K562 (cell line): ENCODE measurements around the gene MBOAT7. TPM values are rescaled to one million over a fixed set of nuclear protein-coding genes. Genes with fewer than 3 reads are reported as not detected.
A peak's percentile ranks its signal among the peaks of the same experiment; 100 is the strongest.

ENCODE experiments used
- ATAC-seq: fragments of 200-7000 bp; cut with Tn5 transposase; 3 replicates; pipeline ENCODE4 v1.9.1; 2020; ENCODE audit warnings: moderate library complexity
- BruUV-seq: library from RNA; stranded (reverse); fragments of 400-500 nt; replicated peaks from 2 replicates; lab custom pipeline; 2021; lab: Mats Ljungman, UMichigan
- CTCF ChIA-PET: fragments of 300-600 bp; formaldehyde crosslinking; extraction: SDS; loops from one replicate; lab custom pipeline; 2021; ENCODE audit warnings: low intra/inter-chr PET ratio; lab: Yijun Ruan, JAX
- POLR2A ChIA-PET: fragments of 300-600, 350-650 bp; sonication (Branson Sonifier 250); formaldehyde crosslinking; extraction: SDS; loops from one replicate; lab custom pipeline; 2021; ENCODE audit warnings: antibody characterized with exemption, inconsistent platforms; lab: Yijun Ruan, JAX
- DNase-seq, 4 experiments: peaks; one replicate each; pipeline versions ENCODE4 v3.0.0 to v3.0.0-alpha.2; 2011 to 2018; ENCODE audit warnings: low spot score in 3 of 4, mixed read lengths in 3 of 4; ENCODE audit errors: extremely low read depth in 1 of 4
- FAIRE-seq: peaks from 2 replicates; lab custom pipeline; 2011; peaks lifted over from hg19 to GRCh38; lab: Jason Lieb, UNC
- H2AFZ ChIP-seq: 2 replicates; pipeline ENCODE4 v1.6.0; 2011; ENCODE audit warnings: low read depth, low read length, control low read depth, inconsistent platforms
- H3K27ac ChIP-seq: fragments of 200-600 bp; 3 replicates; pipeline ENCODE4 v1.8.0; 2011; ENCODE audit warnings: low read depth, mild to moderate bottlenecking, control low read depth, inconsistent platforms, low read length, moderate library complexity, mixed read lengths; ENCODE audit errors: extremely low read depth
- H3K27me3 ChIP-seq, 2 experiments: fragments of 300-600 bp in 1 of 2; 2 replicates in 1 of 2; 3 replicates in 1 of 2; pipeline versions ENCODE4 v1.6.0 to v1.8.0; 2011; ENCODE audit warnings: inconsistent platforms in 2 of 2, low read length in 2 of 2, mild to moderate bottlenecking in 1 of 2, mixed read lengths in 1 of 2, moderate library complexity in 1 of 2; ENCODE audit not compliant: control insufficient read depth in 2 of 2, insufficient read depth in 2 of 2
- H3K36me3 ChIP-seq: fragments of 300-600 bp; 3 replicates; pipeline ENCODE4 v1.8.0; 2011; ENCODE audit warnings: mild to moderate bottlenecking, low read length, inconsistent platforms; ENCODE audit not compliant: control insufficient read depth, insufficient read depth
- H3K4me1 ChIP-seq, 2 experiments: fragments of 200-600 bp in 1 of 2; replicated peaks in 1 of 2; 2 replicates in 1 of 2; 3 replicates in 1 of 2; pipeline versions ENCODE4 v1.5.1 to v1.8.0; 2011; ENCODE audit warnings: inconsistent platforms in 2 of 2, low read length in 2 of 2, mild to moderate bottlenecking in 1 of 2, mixed read lengths in 1 of 2, moderate library complexity in 1 of 2; ENCODE audit not compliant: control insufficient read depth in 2 of 2, insufficient read depth in 2 of 2
- H3K4me2 ChIP-seq: 2 replicates; pipeline ENCODE4 v1.6.1; 2011; ENCODE audit warnings: low read length, control low read depth, inconsistent platforms, mixed read lengths; ENCODE audit not compliant: insufficient read depth
- H3K4me3 ChIP-seq: fragments of 200-600 bp; sonication (generic), shearing (Covaris generic); 2 replicates; pipeline ENCODE4 v1.5.1; 2016; ENCODE audit warnings: control low read depth, inconsistent platforms
- H3K79me2 ChIP-seq: fragments of 200-600 bp; 3 replicates; pipeline ENCODE4 v1.8.0; 2011; ENCODE audit warnings: low read length, inconsistent platforms; ENCODE audit not compliant: control insufficient read depth, insufficient read depth
- H3K9ac ChIP-seq, 2 experiments: 2 replicates each; pipeline versions ENCODE4 v1.6.0 to v1.6.1; 2011; ENCODE audit warnings: low read depth in 2 of 2, low read length in 2 of 2, control low read depth in 1 of 2, inconsistent platforms in 1 of 2, mild to moderate bottlenecking in 1 of 2, mixed read lengths in 1 of 2; ENCODE audit not compliant: insufficient read depth in 1 of 2
- H3K9me1 ChIP-seq: one replicate; pipeline ENCODE4 v1.6.0; 2011; ENCODE audit warnings: inconsistent platforms, mild to moderate bottlenecking, low read length, moderate library complexity; ENCODE audit not compliant: control insufficient read depth, insufficient read depth
- H3K9me3 ChIP-seq: replicated peaks from 2 replicates; pipeline ENCODE4 v1.5.1; 2011; ENCODE audit warnings: low read depth, low read length, inconsistent platforms; ENCODE audit not compliant: control insufficient read depth, insufficient read depth
- H4K20me1 ChIP-seq: replicated peaks from 2 replicates; pipeline ENCODE4 v1.6.1; 2011; ENCODE audit warnings: low read length, inconsistent platforms, mixed read lengths; ENCODE audit not compliant: control insufficient read depth, insufficient read depth
- BCL6 ChIP-seq: fragments of 250-450 bp; sonication (Bioruptor Pico); IDR thresholded peaks from 2 replicates; pipeline ENCODE4 v1.4.0; 2020
- ELK3 ChIP-seq: fragments of 450-650 bp; formaldehyde crosslinking; IDR thresholded peaks from 2 replicates; pipeline ENCODE4 v1.4.0; 2020; ENCODE audit warnings: mild to moderate bottlenecking
- FOXM1 ChIP-seq, 2 experiments: fragments of 450-650 bp in 1 of 2; sonication (generic) in 1 of 2; formaldehyde crosslinking in 1 of 2; IDR thresholded peaks; 2 replicates each; pipeline versions ENCODE4 v1.6.1 to v1.9.0; 2017 to 2022; ENCODE audit warnings: low read depth in 2 of 2, mild to moderate bottlenecking in 2 of 2, missing genetic modification reagents in 1 of 2, moderate library complexity in 1 of 2
- HOXB6 ChIP-seq: fragments of 250-450 bp; sonication (Bioruptor Pico); IDR thresholded peaks from 2 replicates; pipeline ENCODE4 v1.5.1; 2022; ENCODE audit warnings: mild to moderate bottlenecking, borderline replicate concordance
- ILF3 ChIP-seq: fragments of 450-650 bp; IDR thresholded peaks from 2 replicates; pipeline ENCODE4 v1.6.1; 2018; ENCODE audit warnings: antibody characterized with exemption, mild to moderate bottlenecking, moderate library complexity, borderline replicate concordance
- NONO ChIP-seq, 2 experiments: fragments of 200-400 bp in 1 of 2; fragments of 450-650 bp in 1 of 2; formaldehyde crosslinking in 1 of 2; IDR thresholded peaks; 2 replicates each; pipeline ENCODE4 v1.6.1; 2017; ENCODE audit warnings: low read depth in 2 of 2, mild to moderate bottlenecking in 2 of 2, moderate library complexity in 2 of 2, low read length in 1 of 2
- POLR2AphosphoS2 ChIP-seq: IDR thresholded peaks from 2 replicates; pipeline ENCODE4 v1.6.1; 2012; ENCODE audit warnings: low read length, improper control_type of control experiment
- RBM39 ChIP-seq: fragments of 200-400 bp; formaldehyde crosslinking; optimal IDR thresholded peaks from 2 replicates; pipeline ENCODE3; 2018; ENCODE audit warnings: low read depth, low read length
- SETDB1 ChIP-seq: IDR thresholded peaks from one replicate; pipeline ENCODE4 v1.6.1; 2012; ENCODE audit warnings: low read length, control low read depth, inconsistent platforms
- STAT5B ChIP-seq: fragments of 250-450 bp; sonication (Bioruptor Pico); IDR thresholded peaks from 2 replicates; pipeline ENCODE4 v1.8.0; 2021; ENCODE audit warnings: mild to moderate bottlenecking, inconsistent platforms
- XRCC3 ChIP-seq: fragments of 450-650 bp; IDR thresholded peaks from 2 replicates; pipeline ENCODE4 v1.6.1; 2017; ENCODE audit warnings: mild to moderate bottlenecking, moderate library complexity
- XRCC5 ChIP-seq: fragments of 200-400 bp; formaldehyde crosslinking; IDR thresholded peaks from 2 replicates; pipeline ENCODE4 v1.6.1; 2017; ENCODE audit warnings: low read depth, mild to moderate bottlenecking, low read length
- ZBTB7A ChIP-seq: IDR thresholded peaks from 2 replicates; pipeline ENCODE4 v1.6.1; 2011; ENCODE audit warnings: low read depth, mild to moderate bottlenecking, low read length, moderate library complexity, borderline replicate concordance; ENCODE audit not compliant: control insufficient read depth
- ZKSCAN1 ChIP-seq: fragments of 150-350 bp; IDR thresholded peaks from 2 replicates; pipeline ENCODE4 v1.6.1; 2016; ENCODE audit warnings: low read depth, low read length
- ZNF165 ChIP-seq: fragments of 250-450 bp; sonication (Bioruptor Pico); IDR thresholded peaks from 2 replicates; pipeline ENCODE4 v1.4.0; 2020; ENCODE audit warnings: borderline replicate concordance
- ZNF561 ChIP-seq: fragments of 450-650 bp; formaldehyde crosslinking; conservative IDR thresholded peaks from 2 replicates; pipeline ENCODE4 v1.4.0; 2020; ENCODE audit warnings: mild to moderate bottlenecking, moderate library complexity
- ZNF740 ChIP-seq, 3 experiments: fragments of 200-800 bp in 1 of 3; sonication (Bioruptor generic) in 1 of 3; sonication (generic) in 1 of 3; formaldehyde crosslinking in 1 of 3; IDR thresholded peaks; 2 replicates each; pipeline versions ENCODE4 v1.6.1 to v1.8.0; 2016 to 2022; ENCODE audit warnings: mild to moderate bottlenecking in 2 of 3, missing compliant biosample characterization in 2 of 3, missing genetic modification characterization in 2 of 3, missing genetic modification reagents in 1 of 3
- WGBS: fragments of 100-300 bp; shearing (Covaris generic); methylation state at CpG from one replicate; pipeline ENCODE4 v1.1.6; 2016; ENCODE audit warnings: low coverage, mixed read lengths; ENCODE audit not compliant: insufficient coverage; ENCODE audit errors: missing lambda C conversion rate; 5-methylcytosine and 5-hydroxymethylcytosine counted together
- in situ Hi-C: fragments of 300-500 bp; cut with MboI; formaldehyde crosslinking; loops from 4 replicates; pipeline ENCODE4 v1.15.0; 2018; ENCODE audit warnings: inconsistent platforms, mixed read lengths
- intact Hi-C: fragments of 100-400 bp; cut with micrococcal nuclease; formaldehyde crosslinking; loops from 2 replicates; pipeline ENCODE4 v1.14.2; 2022
- polyA plus RNA-seq, 8 experiments: library from polyadenylated mRNA; depleted of rRNA in 4 of 8; stranded (reverse) in 5 of 8; unstranded in 3 of 8; fragments of >200 nt; fragmentation: Nextera tagmentation in 2 of 8; fragmentation: Illumina TruSeq in 1 of 8; extraction: Ambion mirVana in 2 of 8; extraction: Trizol in 1 of 8; gene quantifications; 2 replicates each; pipeline versions ENCODE4 v1.2.1 to v1.2.3, GENCODE V29; 2011 to 2014; ENCODE audit warnings: inconsistent platforms in 1 of 8, missing spikeins in 1 of 8
- total RNA-seq, 7 experiments: library from RNA; depleted of rRNA in 6 of 7; stranded (reverse); fragments of >200 nt in 6 of 7; fragmentation: Illumina TruSeq in 2 of 7; extraction: Trizol in 2 of 7; gene quantifications; 2 replicates each; pipeline versions ENCODE4 v1.2.1 to v1.2.3, GENCODE V29; 2011 to 2021; ENCODE audit warnings: low replicate concordance in 1 of 7
- TF ChIP-seq, protein P1 (sequence below): fragments of 250-450 bp; sonication (Bioruptor Pico); IDR thresholded peaks from 2 replicates; pipeline ENCODE4 v1.8.0; 2022; ENCODE audit warnings: moderate library complexity, mild to moderate bottlenecking, inconsistent platforms

Gene MBOAT7
- total and polyA plus RNA-seq, 9 of the 15 experiments (the other 6 are each of a cell fraction or from before 2014, with no cell fraction given) = 1.4 to 153 (median 56.1) TPM

DNA sequence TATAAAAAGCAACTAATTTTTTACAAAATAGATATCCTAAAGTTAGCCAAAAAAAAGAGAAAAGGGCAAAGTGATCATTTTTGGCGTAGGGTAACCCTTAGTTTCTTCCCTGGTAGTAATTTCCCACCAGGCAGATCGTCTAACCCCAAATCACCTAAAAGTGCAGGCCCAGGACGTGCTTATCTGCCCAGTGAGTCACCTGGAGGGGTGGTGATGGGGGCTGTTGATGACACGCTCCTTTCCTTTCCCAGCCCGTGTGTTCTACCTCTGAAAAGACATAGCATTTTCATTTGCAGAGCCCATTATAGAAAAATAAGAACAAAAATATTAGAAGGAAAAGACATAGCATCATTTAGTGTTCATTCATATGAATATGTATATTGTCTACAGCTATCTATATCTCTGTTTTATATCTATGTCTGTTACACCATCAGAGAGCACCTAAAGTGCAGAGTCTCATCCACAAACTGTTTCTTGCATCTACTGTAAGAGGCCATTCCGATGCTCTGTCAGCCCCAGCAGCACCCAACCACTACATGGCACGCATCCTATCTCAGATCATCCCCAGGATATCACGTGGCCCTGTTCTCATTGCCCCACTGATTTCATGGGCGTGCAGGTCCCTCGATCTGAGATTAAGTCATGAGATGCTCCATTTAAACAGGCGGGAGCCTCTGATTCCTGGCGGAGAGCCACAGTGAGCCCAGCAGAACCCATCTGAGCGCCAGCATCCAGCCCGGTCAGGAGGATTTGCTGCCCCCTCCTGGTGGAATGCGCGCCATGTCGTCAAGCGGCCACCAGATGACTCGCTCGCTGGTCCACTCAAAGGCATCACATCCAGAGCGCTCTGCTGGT, 41.9 kb upstream of the MBOAT7 start:
- H3K79me2 ChIP-seq = no peaks in the 10 kb centered on the region
- H3K4me1 ChIP-seq = peaks cover 4 to 6% of the 10 kb centered on the region in 2 experiments; a peak in 4 of 5 replicates
- peaks cover 10 to 33% of the 10 kb centered on the region in 2 experiments; a peak in 4 of 5 replicates for H3K27me3 ChIP-seq
- H3K9ac ChIP-seq = no peak overlapping the region
- no peak overlapping the region for H3K27ac ChIP-seq
- no peaks in the 10 kb centered on the region for H3K36me3 ChIP-seq
- DNase-seq = peak; percentile 82 to 92 (median 89)
- intact Hi-C loops = loop anchor here (2.0 to 5.0 kb wide), 3 partner anchors 21 to 63 kb away; partner anchors contain the start of gene MBOAT7
- ChIA-PET POLR2A (no interaction called here), CTCF (interaction anchor here (0.6 to 3.3 kb wide), 5 partner anchors 62 to 1017 kb away, joined by 3 to 37 read pairs (median 4); no protein-coding TSS in a partner anchor)
- no peak overlapping the region for H2AFZ ChIP-seq
- no peaks in the 10 kb centered on the region for H3K9me3 ChIP-seq
- FAIRE-seq = peak; percentile 98
- in situ Hi-C loops = no loop called here
- peak; percentile 100 for ATAC-seq
- WGBS = 5% methylated on average over 21 of the region's 21 CpGs
- no peaks in the 10 kb centered on the region for H3K9me1 ChIP-seq
- H3K4me2 ChIP-seq = peak overlapping the region; percentile 28; the same call in 1 of the 2 replicates
- no TSS peak for BruUV-seq
- no peak overlapping the region for H3K4me3 ChIP-seq
- H4K20me1 ChIP-seq = no peaks in the 10 kb centered on the region
- TF ChIP-seq XRCC5 (peak; percentile 84), ZNF165 (CRISPR knock-in tag) (no peak), NONO (IDR thresholded peaks at IDR 0.05; ENCODE audit: low read depth in 2 of 2, low read length in 1 of 2) (no peak), POLR2AphosphoS2 (no peak), ZNF561 (CRISPR knock-in tag) (no peak), XRCC3 (no peak), BCL6 (no peak), FOXM1 (IDR thresholded peaks at IDR 0.05; ENCODE audit: low read depth) (no peak; the same call in 1 of the 2 replicates), FOXM1 (CRISPR knock-in tag; IDR thresholded peaks at IDR 0.05; ENCODE audit: low read depth) (no peak), ZNF740 (CRISPR knock-in tag; IDR thresholded peaks at IDR 0.05) (no peak), ZNF740 (tag; IDR thresholded peaks at IDR 0.05) (no peak), RBM39 (no peak), ELK3 (CRISPR knock-in tag) (no peak), STAT5B (CRISPR knock-in tag) (no peak), ZBTB7A (no peak; the same call in 1 of the 2 replicates), ILF3 (no peak), SETDB1 (no peak), HOXB6 (CRISPR knock-in tag) (no peak), ZKSCAN1 (peak; percentile 67; the same call in 1 of the 2 replicates)
- TF ChIP-seq, protein P1, sequence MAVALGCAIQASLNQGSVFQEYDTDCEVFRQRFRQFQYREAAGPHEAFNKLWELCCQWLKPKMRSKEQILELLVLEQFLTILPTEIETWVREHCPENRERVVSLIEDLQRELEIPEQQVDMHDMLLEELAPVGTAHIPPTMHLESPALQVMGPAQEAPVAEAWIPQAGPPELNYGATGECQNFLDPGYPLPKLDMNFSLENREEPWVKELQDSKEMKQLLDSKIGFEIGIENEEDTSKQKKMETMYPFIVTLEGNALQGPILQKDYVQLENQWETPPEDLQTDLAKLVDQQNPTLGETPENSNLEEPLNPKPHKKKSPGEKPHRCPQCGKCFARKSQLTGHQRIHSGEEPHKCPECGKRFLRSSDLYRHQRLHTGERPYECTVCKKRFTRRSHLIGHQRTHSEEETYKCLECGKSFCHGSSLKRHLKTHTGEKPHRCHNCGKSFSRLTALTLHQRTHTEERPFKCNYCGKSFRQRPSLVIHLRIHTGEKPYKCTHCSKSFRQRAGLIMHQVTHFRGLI (CRISPR knock-in tag) = no peak
